Posterior vena cava (tissue), 2 donors: ENCODE measurements around the gene RNF144A. TPM values are rescaled to one million over a fixed set of nuclear protein-coding genes. Genes with fewer than 3 reads are reported as not detected.

Experiments used
- DNase-seq: peaks from one replicate; pipeline ENCODE4 v3.0.0-alpha.2; 2020; ENCODE audit warnings: low spot score
- intact Hi-C, 2 donors: fragments of 100-400 bp; cut with DNase I; formaldehyde crosslinking; loops; one replicate each; pipeline versions ENCODE4 v1.14.1 to v1.14.2; 2022 to 2023
- total RNA-seq, 2 donors: library from RNA; stranded (reverse); fragmentation: NEBNext Ultra II Directional; extraction: Animal tissue kit (Norgen Biotek cat#: 25700); gene quantifications; one replicate each; pipeline ENCODE4 v1.2.1, GENCODE V29; 2021
- donor health status: DM: yes; HTN: yes; CAD: no.
- donor health status: DM: yes; HTN: yes; CAD: no.

The RNF144A gene
- total RNA-seq, 2 donors from 2014 or later = 9.4 to 11.8 TPM

DNA sequence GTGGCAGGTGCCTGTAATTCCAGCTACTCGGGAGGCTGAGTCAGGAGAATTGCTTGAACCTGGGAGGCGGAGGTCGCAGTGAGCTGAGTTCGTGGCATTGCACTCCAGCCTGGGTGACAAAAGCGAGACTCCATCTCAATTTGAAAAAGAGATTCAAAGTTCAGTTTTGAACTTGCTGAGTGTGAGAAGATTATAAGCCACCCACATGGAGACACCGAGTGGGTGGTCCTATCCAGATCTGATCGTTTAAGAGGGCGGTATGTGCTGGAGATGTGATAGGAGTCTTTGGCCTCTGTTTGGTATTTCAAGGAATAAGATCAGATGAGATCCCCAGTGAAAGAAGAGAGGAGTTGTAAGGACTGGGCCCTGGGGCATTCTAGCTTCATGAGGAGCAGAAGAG, 25.6 kb downstream of the RNF144A start:
- intact Hi-C loops = no loop called here
- DNase-seq = no peak

DNA sequence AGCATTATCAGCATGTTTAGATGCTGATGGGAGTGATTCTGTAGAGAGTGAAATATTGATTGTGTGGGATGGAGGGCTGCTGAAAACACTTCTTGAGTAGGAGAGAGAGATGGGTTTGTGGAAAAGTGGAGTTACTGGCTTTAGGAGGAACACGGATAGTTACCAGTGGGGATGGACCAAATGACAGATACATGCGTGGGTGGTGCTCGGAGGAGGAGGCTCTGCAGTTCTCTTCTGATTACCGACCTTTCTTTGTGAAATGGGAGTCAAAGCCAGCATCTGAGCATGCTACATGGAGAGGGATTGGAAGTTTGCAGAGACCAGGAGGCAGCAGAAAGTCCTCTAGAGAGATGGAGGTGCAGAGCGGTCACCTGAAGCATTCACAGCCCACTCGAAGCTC, 26.3 kb downstream of the RNF144A start:
- intact Hi-C loops = no loop called here
- no peak for DNase-seq

DNA sequence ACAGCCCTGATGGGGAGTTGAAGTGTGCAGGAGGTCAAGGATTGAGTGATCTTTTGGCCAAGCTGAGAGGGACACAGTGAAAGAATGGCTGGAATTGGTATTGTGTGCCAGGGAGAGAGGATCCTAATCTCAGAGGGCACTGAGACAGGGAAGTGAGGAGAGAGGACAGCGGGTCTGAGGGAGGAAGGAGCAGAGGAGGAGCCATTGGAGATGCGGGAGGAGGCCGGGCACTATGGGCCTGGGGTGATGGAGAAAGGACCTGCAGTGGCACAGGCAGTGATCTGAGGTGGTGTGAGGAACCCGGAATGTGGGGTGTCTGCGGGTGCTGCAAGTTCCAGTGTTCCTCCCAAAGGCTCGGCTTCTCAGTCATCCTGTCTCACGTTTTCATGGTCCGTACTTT, 26.8 kb downstream of the RNF144A start:
- intact Hi-C loops = no loop called here
- DNase-seq = no peak

DNA sequence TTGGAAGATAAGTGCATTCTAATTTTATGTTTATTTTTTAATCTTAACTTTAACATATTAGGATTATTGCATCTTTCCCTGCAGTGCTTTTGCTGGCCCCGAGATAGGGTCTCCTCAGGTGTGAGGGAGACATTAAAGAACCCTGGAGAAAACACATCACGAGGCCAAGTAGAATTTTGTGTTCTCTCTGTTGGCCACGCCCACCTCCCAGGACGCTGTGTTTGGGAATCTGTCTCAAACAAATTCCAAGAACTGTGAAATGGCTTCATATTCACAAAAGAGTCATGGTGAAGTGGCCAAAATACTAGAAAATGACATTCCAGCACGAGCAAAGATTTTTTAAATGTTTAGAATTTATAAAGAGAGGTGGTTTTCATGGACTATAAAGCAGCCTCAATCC, 27.3 kb downstream of the RNF144A start:
- no peak for DNase-seq
- intact Hi-C loops = no loop called here

DNA sequence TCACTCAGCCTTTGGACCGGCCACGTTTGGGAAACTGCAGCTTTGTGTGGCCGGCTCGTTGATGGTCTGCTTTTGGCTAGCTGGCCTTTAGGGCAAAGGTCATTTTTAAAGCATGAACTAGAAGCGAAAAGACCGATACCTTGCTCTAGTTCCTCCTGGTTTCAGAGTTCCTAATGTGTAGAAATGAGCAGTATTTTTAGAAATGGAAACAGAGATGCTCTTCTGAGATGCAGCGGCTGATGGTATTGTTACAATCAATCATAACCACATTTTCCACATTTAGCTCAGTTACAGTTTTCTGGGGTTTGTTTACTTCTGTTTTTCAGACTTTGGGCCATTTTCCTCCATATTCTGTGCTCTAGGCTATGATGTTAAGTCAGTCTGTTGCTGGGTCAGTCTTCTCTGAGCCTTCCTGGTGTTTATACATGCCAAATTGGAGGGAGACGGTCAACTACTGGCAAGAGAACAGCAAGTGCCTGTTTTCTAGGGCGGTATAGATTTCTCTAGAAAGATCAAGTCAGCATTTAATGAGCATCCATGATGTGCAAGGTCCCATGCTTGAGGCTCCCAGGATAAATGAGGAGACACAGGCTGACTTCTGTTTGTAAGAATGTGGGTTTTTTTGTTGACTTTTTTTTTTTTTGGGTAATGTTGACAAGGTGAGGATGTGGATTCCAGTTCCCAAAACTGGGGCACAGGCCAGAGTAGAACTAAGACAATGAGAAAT, 28.0 kb downstream of the RNF144A start:
- no peak for DNase-seq
- intact Hi-C loops = no loop called here

DNA sequence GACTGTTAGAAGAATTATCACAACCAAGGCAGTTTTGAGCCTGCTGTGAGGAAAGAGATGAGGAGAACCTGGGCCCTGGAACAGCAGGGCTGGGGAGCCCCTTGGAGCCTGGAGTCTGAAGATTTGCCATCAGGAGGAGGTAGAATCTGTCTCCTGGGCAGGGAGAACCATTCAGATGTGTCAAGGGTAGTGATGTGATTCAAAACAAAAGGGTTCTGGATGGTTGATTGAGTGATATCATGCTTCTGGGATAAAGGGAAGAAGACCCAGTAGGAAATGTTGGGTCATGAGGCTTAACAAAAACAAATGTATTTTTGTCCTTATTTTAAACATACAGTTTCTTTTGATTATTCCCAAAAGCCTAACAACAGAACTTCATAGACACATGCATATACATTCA, 28.6 kb downstream of the RNF144A start:
- DNase-seq = no peak
- intact Hi-C loops = no loop called here

DNA sequence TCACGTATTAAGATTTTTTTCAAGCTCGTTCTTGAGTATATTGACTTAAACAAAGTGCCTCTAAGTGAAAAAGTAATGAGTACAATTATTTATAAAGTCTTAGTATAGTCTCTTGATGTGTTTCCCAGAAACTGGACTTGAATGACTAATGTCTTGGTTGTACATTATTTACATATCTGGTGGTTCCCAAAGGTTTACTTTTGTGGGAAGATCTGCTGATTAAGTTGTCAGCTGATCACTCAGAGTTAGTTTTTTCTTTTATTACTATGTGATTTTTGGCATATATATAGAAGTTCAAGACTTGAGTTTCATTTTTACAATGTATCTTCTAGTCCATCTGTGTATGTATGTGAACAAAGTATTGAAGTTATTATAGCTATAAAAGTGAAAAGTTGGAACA, 29.5 kb downstream of the RNF144A start:
- DNase-seq = no peak
- intact Hi-C loops = no loop called here

DNA sequence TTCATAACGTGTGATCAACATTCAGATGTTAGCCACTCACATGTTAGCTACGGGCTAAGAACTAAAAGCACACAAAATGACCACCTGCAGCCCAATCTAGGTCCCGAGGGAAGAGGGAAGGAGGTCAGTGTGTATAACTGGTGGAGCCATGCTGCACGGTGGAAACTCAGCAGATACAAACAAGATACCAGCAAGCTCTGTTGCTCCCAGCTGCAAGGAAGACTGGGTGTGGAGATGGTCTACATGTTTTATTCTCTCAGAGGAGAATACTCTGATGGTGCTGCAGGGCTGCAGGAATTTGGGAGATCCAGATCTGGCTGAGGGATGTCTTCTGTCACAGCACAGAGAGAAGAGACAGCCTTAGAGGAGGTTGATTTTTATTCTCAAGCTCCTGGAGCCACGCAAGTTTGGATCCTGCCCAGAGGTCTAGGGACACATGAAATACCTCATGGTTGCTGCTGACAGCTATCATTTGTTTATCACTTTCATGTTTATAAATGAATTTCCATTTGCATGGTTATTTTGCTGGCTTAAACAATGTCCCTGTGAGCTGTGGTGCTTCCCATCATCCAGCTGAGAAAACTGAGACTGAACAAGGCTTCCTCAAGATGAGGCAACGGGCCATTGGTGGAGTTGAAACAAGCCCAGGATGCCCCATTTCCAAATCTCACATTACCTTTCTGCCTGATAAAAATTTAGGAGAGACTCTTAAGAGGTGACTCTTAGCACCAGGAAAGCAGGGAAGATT, 30.9 kb downstream of the RNF144A start:
- intact Hi-C loops = no loop called here
- DNase-seq = no peak

DNA sequence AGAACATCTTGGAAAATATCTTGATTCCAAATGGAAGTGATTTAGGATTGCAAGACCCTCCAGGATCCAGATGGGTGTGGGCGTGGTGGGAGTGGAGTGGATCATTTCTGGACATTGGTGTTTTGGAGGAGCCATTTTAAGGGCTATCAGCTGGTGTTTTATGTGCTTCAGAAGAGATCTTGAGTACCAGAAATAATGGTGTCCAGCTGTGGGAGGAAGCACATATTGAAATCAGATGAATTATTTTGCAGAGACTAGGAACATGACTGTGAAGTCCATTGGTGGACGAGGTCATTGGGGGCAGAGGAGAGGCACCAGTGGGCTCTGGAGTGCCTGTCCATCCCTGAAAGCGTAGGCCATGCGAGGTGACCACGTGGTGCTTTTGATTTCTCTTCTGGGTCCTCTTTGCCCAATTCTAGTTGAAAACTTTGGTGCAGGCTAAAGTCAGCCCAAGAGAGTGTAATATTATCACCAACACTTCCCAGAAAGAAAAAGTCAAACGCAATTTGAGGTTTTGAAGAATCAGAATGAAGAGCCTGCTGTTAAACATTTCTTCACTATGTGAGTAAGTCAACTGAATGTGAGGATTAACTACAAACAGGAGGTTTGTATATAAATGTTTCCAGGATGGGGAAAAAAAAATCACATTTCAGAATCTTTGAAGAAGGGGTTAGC, 31.6 kb downstream of the RNF144A start:
- no peak for DNase-seq

DNA sequence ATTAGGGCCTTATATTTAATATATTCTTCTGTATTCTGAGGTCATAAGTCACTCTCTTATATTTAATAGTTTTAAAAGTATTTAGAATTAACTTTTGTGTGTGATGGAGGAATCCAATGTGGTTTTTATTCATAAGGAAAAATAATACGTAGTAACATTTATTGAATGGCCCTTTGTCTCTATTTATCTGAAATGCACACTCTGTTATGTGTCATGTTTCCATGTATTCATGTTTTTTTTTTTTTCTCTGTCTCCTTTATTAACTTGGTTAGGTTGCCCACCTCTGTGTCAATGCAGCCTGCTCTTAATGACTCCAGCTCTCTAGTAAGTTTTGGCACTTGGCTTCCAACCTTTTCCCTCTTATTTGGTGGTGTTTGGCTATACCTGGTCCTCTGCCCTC, 33.8 kb downstream of the RNF144A start:
- intact Hi-C loops = no loop called here

More for the DNA sequence above, 31.6 kb downstream of the RNF144A start:
- intact Hi-C loops = no loop called here

DNA sequence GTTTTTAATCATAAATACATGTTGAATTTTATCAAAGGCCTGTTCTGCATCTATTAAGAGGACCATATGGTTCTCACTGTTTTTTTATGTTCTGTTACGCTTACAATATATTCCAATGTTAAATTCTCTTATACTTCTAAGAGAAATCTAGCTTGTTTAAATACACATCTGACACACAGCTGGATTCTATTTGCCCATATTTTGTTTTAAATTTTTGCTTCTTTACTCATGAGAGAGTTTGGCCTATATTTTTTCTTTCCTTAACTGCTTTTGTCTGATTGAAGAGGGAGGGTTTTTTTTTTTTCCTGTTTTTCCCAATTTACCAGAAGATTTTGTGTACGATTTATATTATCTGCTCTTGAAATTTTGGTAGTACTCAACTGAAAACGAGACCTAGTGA, 34.9 kb downstream of the RNF144A start:
- no peak for DNase-seq
- intact Hi-C loops = no loop called here

More for the DNA sequence above, 33.8 kb downstream of the RNF144A start:
- no peak for DNase-seq

DNA sequence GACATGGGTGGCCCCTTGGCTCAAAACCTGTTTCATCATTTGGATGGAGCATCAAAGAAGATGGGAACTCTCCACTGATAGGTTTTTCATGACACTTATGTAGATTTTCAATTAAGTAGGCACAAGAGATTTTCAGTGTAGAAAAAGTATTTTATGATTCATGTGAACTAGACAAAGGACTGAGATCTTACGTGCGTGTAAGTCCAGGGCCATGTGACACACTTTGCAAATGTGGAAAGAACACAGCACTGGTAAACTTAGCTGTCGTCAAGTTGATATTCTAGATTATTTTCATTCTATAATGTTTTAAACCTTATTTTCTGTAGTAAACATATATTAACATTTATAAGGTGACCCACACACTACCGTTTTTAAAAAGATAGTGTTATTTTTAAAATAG, 37.4 kb downstream of the RNF144A start:
- no peak for DNase-seq
- intact Hi-C loops = no loop called here

DNA sequence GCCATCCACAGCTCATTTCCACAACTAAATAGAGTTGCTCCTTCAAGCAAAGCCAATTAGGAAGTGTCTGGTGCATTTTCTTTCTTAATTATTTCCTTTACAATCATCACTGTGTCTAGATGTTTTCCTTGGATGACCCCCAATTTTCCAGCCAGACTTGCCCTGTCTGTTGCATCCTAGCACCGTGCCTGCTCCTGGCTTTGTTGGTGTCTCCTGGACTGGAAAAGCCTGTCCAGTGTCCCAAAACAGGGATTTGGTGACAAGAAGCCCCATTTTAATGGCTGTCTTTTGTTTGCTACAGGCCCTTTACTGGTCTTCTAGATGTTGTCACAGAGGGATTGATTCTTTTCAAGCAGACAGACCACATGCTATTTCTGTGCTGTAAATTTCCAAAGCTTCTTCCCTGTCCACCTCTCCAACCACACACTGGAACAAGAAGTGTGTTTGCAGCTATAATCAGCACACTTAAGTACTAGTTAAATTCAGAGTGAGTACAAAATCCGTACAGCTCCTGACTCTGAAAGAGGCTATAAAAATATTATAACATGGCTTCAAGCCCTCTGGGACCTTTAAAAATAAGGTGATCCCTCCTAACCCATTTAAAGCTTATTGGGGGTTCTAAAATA, 38.4 kb downstream of the RNF144A start:
- no peak for DNase-seq
- intact Hi-C loops = no loop called here

DNA sequence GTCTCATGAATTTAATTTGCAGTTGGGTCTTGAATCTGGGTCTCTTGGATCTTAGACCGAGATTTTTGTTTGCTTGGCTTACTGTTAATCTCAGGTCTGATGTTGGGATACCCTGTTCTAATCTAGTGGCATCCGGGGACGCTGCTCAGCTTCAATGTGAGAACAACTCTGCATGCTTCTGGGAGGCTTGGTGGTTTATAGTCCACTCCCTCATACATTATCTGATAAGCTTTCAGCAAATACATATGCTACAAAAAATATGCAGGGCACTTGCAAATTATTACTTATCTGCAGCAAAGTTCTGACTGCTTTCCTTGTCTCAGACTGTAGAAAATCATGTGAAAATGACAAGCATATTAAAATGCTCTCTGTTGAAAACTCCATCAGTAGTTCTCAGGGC, 39.4 kb downstream of the RNF144A start:
- intact Hi-C loops = no loop called here
- no peak for DNase-seq

DNA sequence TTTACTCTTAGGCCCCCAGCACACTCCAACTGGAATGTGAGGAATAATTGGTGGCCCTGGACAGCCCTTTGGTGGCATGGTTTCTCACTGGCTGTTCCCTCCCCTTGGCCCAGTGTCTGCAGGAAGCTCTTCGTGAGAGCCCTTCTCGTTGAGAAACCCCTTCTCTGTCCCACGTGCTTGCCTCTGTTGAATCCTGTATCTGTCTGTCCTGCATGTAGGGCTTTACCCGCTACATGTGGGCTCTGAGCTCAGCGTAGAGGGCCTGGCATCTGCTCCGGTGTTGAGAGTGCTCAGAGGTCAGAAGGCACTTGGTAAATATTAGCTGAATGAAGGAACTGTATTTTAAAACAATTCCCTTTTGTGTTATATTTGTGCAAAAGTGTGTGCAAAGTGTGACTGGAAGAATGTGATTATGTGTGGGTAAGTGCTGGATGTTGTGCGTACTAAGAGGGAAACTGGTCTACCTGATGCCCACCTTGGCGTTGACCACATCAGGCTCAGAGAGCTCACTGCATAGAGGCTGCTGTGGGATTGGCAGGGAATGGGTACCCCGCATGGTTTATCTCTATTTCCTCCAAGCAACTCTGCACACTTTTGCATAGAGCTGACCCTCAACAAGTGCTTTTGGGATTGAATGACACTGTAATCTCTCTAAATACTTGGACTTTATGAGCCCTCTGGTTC, 40.0 kb downstream of the RNF144A start:
- intact Hi-C loops = no loop called here
- DNase-seq = no peak

DNA sequence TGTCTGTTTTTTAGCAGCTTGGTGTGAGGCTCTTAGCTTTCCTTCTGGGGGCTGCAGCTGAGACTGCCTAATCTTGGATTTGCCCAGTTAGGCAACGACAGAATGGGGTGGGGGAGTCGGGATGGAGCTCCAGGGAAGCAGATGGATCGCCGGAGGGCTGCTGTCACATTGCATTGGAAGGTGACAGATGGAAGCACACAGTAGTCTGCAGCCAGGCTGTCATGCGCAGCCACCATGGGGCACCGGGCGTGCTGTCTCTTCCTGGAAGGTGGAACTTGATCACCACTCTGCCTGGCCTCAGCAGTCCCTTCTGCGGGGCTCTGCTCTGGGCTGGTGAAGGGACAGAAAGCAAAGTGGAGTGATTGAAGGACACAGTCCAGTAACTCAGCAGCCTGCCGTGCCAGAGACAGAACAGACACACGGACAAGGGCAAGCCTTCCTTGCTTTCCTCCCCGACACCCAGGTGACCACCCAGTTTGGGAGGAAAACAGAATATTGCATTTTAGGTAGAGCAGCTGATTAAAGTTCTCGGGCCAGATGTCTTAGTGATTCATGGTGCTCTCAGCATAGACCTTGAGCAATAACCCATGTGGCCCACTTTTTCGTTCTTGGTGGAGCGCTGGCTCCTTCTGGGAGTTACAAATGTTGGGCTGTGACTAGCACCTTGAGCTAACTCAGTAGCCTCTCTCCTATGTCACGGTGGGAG, 40.9 kb downstream of the RNF144A start:
- DNase-seq = no peak
- intact Hi-C loops = no loop called here

DNA sequence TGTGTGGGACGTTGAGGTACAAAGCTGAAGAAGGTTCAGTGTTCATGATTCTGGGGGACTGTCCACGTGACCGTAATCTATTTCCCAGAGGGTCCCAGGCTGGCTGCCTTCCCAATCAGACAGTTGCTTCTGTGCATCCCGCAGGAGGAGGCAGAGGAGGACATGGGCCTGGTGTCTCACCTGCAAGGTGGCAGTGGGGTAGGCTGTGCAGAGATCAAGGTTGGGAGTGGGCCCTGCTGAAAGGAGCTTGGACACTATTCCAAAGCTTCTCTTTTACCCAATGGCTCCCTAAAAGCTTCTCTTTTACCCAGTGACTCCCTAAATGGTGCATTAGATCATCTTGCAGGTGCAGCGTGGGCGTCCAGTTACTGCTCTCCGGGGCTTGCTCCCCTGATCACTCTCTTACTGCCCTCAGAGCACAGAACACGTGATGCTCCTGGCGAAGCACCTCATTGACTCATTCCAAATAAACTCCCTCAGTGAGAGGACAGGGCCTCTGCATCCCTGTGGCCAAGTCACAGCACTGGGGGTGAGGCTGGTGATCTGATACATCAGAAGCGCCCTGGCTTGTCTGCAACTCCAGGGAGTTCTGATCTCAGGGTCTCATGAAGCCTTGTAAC, 41.5 kb downstream of the RNF144A start:
- no peak for DNase-seq
- intact Hi-C loops = no loop called here

DNA sequence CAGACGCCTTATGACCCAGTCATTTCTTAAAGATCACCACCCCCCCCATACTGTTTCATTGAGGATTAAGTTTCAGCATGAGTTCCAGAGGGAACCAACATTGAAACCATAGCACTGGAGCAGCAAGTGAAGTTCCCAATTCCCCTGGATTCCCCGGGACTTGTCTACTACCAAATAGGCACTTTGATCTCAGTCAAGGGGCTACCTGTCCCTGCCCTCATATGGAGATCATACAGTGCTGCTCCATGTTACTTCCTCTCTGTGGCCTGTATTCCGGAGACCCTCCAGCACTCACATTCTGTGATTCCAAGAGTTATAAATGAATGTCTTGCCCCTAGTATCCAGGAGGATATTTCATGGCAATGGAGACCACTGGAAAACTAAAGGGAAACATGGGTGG, 42.5 kb downstream of the RNF144A start:
- DNase-seq = no peak

DNA sequence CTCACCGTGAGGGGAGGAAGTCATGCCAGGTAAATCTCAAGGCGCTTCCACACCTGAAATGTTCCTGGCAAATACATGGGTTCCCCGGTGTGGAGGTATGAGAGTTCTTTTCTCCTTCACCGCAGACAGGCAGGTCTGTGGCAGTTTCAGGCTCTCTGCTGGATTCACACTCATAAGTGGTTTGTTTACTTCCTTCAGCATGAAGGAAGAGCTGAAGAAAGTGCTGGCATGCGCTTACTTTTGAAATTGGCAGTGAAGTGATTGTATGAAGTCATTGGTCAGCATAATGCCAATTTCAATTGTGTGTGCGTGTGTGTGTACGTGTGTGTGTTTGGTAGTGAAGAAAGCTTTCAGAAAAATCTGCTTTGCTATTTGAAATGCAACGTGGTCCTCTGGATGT, 43.4 kb downstream of the RNF144A start:
- DNase-seq = no peak
- intact Hi-C loops = no loop called here

More for the DNA sequence above, 42.5 kb downstream of the RNF144A start:
- intact Hi-C loops = no loop called here
